HepG2 (cell line): ENCODE measurements around the gene FAM240A.

Experiments used
- CREM ChIP-seq, 2 experiments: sonication (generic) in 1 of 2; formaldehyde crosslinking in 1 of 2; IDR thresholded peaks; 2 replicates each; pipeline versions ENCODE4 v1.4.0 to v1.6.1; 2016 to 2020; ENCODE audit warnings: antibody characterized with exemption in 1 of 2, mild to moderate bottlenecking in 1 of 2, missing genetic modification reagents in 1 of 2
- EZH2 ChIP-seq: conservative IDR thresholded peaks from 2 replicates; pipeline ENCODE4 v1.6.1; 2012; ENCODE audit warnings: mild to moderate bottlenecking, low read depth, low read length, moderate library complexity
- MAZ ChIP-seq, 2 experiments: sonication (generic) in 1 of 2; formaldehyde crosslinking in 1 of 2; IDR thresholded peaks; 2 replicates each; pipeline versions ENCODE4 v1.5.0 to v1.6.1; 2012 to 2020; ENCODE audit warnings: low read depth in 2 of 2, mild to moderate bottlenecking in 2 of 2, borderline replicate concordance in 1 of 2, improper control_type of control experiment in 1 of 2, low read length in 1 of 2, missing genetic modification reagents in 1 of 2, moderate library complexity in 1 of 2
- MXD1 ChIP-seq: sonication (generic); formaldehyde crosslinking; IDR thresholded peaks from 2 replicates; pipeline ENCODE4 v1.4.0; 2020; ENCODE audit warnings: mild to moderate bottlenecking, missing genetic modification reagents
- PHF20 ChIP-seq: sonication (generic); formaldehyde crosslinking; IDR thresholded peaks from 2 replicates; pipeline ENCODE4 v1.5.0; 2020; ENCODE audit warnings: mild to moderate bottlenecking, missing genetic modification reagents
- POLR2AphosphoS5 ChIP-seq: IDR thresholded peaks from 2 replicates; pipeline ENCODE4 v1.6.1; 2012; ENCODE audit warnings: low read depth, low read length
- RAD51 ChIP-seq: fragments of 450-650 bp; IDR thresholded peaks from 2 replicates; pipeline ENCODE4 v1.6.1; 2016; ENCODE audit warnings: borderline replicate concordance
- RARG ChIP-seq: sonication (generic); formaldehyde crosslinking; IDR thresholded peaks from 2 replicates; pipeline ENCODE4 v1.4.0; 2020; ENCODE audit warnings: low read depth, mild to moderate bottlenecking, missing genetic modification reagents
- REST ChIP-seq, 2 experiments: IDR thresholded peaks; 2 replicates each; pipeline ENCODE4 v1.6.1; 2011 to 2012; ENCODE audit warnings: low read length in 2 of 2, borderline replicate concordance in 1 of 2, low read depth in 1 of 2, mild to moderate bottlenecking in 1 of 2, moderate library complexity in 1 of 2
- ZNF558 ChIP-seq: sonication (generic); formaldehyde crosslinking; IDR thresholded peaks from 2 replicates; pipeline ENCODE4 v1.9.0; 2022; ENCODE audit warnings: mild to moderate bottlenecking, missing genetic modification reagents, borderline replicate concordance
- ZZZ3 ChIP-seq: sonication (generic); formaldehyde crosslinking; IDR thresholded peaks from 2 replicates; pipeline ENCODE4 v1.4.0; 2020; ENCODE audit warnings: missing genetic modification reagents, mild to moderate bottlenecking, borderline replicate concordance
- TF ChIP-seq, protein P1 (sequence below): sonication (generic); formaldehyde crosslinking; IDR thresholded peaks from 2 replicates; pipeline ENCODE4 v1.4.0; 2020; ENCODE audit warnings: mild to moderate bottlenecking, missing genetic modification reagents, borderline replicate concordance
- TF ChIP-seq, protein P2 (sequence below): sonication (generic); formaldehyde crosslinking; IDR thresholded peaks from 2 replicates; pipeline ENCODE4 v1.5.0; 2020; ENCODE audit warnings: mild to moderate bottlenecking, missing genetic modification reagents, moderate library complexity

DNA sequence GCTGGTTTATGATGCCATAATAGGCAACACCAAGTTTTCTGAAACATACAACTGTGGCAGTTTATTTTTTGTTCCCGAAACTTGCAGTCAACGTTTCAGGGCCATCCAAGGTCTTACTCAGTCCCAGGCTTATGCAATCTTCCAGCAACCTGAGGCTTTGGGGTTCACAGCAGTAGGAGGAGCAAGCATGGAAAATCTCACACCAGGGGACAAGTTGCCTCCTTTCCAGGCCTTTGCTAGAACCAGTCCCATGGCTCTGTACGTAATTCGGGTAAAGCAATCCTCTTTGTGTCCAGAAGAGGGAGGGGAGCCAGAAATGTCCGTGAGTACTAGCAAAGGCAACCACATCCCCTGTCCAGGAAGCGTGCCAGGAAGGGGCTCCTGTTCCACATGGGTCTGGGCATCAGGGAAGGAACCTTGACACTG is 4.7 kb upstream of the FAM240A start:
- no peak for TF ChIP-seq ZNF558 (CRISPR knock-in tag)
- TF ChIP-seq RAD51 = no peak
- TF ChIP-seq POLR2AphosphoS5 = no peak
- TF ChIP-seq ZZZ3 (CRISPR knock-in tag) = no peak
- no peak for TF ChIP-seq EZH2
- no peak for TF ChIP-seq MXD1 (CRISPR knock-in tag)
- TF ChIP-seq PHF20 (CRISPR knock-in tag) = no peak
- no peak for TF ChIP-seq CREM (IDR thresholded peaks at IDR 0.05)
- TF ChIP-seq CREM (CRISPR knock-in tag; IDR thresholded peaks at IDR 0.05) = no peak
- no peak for TF ChIP-seq MAZ (IDR thresholded peaks at IDR 0.05; ENCODE audit: borderline replicate concordance, low read depth, low read length)
- TF ChIP-seq MAZ (CRISPR knock-in tag; IDR thresholded peaks at IDR 0.05; ENCODE audit: low read depth) = no peak
- TF ChIP-seq RARG (CRISPR knock-in tag) = no peak
- no peak for TF ChIP-seq REST (IDR thresholded peaks at IDR 0.05; ENCODE audit: borderline replicate concordance in 1 of 2, low read depth in 1 of 2, low read length in 2 of 2)
- TF ChIP-seq, protein P1, sequence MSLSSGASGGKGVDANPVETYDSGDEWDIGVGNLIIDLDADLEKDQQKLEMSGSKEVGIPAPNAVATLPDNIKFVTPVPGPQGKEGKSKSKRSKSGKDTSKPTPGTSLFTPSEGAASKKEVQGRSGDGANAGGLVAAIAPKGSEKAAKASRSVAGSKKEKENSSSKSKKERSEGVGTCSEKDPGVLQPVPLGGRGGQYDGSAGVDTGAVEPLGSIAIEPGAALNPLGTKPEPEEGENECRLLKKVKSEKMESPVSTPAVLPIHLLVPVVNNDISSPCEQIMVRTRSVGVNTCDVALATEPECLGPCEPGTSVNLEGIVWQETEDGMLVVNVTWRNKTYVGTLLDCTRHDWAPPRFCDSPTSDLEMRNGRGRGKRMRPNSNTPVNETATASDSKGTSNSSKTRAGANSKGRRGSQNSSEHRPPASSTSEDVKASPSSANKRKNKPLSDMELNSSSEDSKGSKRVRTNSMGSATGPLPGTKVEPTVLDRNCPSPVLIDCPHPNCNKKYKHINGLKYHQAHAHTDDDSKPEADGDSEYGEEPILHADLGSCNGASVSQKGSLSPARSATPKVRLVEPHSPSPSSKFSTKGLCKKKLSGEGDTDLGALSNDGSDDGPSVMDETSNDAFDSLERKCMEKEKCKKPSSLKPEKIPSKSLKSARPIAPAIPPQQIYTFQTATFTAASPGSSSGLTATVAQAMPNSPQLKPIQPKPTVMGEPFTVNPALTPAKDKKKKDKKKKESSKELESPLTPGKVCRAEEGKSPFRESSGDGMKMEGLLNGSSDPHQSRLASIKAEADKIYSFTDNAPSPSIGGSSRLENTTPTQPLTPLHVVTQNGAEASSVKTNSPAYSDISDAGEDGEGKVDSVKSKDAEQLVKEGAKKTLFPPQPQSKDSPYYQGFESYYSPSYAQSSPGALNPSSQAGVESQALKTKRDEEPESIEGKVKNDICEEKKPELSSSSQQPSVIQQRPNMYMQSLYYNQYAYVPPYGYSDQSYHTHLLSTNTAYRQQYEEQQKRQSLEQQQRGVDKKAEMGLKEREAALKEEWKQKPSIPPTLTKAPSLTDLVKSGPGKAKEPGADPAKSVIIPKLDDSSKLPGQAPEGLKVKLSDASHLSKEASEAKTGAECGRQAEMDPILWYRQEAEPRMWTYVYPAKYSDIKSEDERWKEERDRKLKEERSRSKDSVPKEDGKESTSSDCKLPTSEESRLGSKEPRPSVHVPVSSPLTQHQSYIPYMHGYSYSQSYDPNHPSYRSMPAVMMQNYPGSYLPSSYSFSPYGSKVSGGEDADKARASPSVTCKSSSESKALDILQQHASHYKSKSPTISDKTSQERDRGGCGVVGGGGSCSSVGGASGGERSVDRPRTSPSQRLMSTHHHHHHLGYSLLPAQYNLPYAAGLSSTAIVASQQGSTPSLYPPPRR = no peak
- TF ChIP-seq, protein P2, sequence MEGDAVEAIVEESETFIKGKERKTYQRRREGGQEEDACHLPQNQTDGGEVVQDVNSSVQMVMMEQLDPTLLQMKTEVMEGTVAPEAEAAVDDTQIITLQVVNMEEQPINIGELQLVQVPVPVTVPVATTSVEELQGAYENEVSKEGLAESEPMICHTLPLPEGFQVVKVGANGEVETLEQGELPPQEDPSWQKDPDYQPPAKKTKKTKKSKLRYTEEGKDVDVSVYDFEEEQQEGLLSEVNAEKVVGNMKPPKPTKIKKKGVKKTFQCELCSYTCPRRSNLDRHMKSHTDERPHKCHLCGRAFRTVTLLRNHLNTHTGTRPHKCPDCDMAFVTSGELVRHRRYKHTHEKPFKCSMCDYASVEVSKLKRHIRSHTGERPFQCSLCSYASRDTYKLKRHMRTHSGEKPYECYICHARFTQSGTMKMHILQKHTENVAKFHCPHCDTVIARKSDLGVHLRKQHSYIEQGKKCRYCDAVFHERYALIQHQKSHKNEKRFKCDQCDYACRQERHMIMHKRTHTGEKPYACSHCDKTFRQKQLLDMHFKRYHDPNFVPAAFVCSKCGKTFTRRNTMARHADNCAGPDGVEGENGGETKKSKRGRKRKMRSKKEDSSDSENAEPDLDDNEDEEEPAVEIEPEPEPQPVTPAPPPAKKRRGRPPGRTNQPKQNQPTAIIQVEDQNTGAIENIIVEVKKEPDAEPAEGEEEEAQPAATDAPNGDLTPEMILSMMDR (CRISPR knock-in tag) = peak; percentile 41; the same call in 1 of the 2 replicates
